SHP77 treated with DMSO at 0.1 percent for 48 hours (cell line): ENCODE measurements around the gene SLC12A4.
"Not testable (repeated sequence)": the region's sequence is repeated elsewhere in the genome, so short reads cannot be mapped to it uniquely, and the experiment has no call there.

Source experiments
- DNase-seq: peaks from one replicate; lab custom pipeline; 2025; lab: John Stamatoyannopoulos, UW

The SLC12A4 gene

DNA sequence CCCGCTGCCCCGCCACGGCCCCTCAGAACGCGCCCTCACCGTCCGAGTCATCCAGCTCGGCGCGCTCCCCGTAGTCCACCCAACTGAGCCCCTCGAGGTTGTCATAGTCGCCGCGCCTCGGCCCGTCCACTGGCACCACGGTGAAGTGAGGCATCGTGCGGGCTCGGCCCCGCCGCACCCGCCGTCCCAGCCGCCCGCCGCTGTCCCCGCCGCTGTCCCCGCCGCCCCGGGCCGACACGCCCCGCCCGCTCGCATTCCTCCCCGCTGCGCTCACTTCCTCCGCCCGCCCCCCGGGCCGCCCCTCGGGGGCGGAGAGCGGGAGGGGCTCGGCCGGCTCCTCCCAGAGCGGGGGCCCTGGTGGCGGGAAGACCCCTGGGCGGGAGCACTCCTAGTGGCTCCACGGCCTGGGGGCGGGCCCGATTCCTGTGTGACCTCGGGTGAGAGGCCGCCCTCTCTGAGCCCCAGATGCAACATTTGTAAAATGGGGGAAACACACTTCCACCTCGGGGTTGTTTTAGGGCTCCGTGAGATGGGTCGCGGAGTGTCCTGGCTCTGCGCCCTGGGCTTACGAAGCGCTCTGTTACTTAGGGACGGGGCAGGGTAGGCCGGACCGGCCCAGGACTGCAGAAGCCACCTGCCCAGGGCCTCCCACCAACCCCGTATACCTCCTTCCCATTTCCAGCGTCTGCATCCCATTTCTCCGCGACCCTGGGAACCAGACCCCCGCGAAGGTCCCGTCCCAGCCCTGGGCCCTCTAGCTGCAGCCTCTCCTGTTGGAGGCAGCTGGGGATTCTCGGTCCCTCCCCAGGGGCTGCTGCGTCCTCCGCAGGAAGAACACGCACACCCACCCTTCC is at the start of gene SLC12A4:
Gene SLC12A4 (minus strand): TSS at position 238 of the 854 bp plus-strand sequence. CDS start 84 bp downstream, at position 154.
- no peak for DNase-seq

DNA sequence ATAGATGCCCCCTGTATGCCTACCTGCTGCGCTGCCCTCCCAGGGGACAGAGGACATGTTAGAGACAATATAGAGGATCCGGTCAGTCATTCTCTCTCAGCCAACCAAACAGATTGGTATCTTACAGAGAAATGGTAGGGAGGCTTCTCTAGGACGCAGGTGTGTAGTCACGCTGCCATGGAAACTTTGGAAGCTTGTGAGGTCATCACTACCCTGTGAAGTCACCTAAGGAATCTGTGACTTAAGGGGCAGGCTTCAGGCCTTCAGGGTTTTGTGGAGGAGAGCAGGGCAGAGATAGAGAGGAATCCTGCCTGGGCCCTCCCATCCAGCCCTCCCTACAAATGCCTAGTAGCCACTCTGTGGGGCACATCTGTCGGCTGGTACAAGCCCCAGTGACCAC is 47.2 kb upstream of the SLC12A4 start, which contains the start of gene DPEP2NB:
Gene DPEP2NB (minus strand): TSS at position 231 of the 400 bp plus-strand sequence. CDS start 141 bp downstream, at position 90.
- no peak for DNase-seq

DNA sequence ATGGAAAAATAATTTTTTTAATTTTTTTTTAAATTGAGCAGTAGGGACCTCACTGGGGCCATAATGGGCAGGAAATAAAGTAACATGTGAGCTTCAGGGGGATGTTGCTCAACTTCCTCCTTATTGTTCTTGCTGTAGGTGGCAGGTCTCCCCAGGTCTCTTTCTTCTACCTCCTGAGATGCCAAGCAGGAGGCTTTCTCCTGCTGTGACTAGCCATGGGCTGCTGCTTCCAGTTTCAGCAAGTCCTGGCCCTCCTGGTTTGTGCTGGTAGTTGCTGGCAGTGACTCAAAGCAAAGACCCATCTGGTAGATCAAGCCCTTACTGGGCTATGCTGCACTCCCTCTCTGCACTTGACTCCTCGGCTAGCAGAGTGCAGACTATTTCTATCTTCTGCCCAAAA is 45.0 kb upstream of the SLC12A4 start:
- DNase-seq = no peak

DNA sequence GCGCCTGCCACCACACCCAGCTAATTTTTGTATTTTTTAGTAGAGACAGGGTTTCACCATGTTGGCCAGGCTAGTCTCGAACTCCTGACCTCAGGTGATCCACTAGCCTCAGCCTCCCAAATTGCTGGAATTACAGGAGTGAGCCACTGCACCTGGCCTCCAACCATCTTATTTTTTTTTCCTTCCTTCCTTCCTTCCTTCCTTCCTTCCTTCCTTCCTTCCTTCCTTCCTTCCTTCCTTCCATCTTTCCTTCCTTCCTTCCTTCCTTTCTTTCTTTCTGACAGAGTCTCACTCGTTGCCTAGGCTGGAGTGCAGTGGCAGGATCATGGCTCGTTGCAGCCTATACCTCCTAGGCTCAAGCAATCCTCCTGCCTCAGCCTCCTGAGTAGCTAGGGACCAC is 41.4 kb upstream of the SLC12A4 start:
- DNase-seq = not testable (repeated sequence)

DNA sequence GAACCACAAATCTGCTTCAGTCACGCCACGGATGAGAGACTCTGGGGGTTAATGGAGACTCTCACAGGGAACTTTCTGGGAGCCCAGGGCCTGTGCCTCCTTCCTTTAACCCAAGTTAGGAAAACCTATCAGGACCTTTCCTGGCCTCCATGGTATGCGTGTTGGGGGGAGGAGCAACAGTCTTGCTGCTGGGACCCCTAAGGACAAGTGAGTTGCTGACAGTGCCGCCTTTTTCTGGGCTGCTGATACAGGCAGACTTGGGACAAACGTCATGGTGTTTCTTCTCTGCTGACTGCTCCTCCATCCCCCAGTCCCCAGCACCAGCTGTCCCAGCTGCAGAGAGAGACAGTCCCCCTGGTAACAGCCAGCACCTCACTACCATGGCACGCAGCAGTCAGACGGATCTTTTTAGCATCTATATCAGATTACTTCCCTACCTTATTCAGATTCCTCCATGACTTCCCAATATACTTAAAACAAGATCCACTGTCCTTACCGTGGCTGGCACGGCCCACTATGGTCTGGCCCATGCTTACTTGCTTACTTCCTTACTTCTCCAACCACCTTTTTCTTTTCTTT is 40.8 kb upstream of the SLC12A4 start:
- DNase-seq = no peak

DNA sequence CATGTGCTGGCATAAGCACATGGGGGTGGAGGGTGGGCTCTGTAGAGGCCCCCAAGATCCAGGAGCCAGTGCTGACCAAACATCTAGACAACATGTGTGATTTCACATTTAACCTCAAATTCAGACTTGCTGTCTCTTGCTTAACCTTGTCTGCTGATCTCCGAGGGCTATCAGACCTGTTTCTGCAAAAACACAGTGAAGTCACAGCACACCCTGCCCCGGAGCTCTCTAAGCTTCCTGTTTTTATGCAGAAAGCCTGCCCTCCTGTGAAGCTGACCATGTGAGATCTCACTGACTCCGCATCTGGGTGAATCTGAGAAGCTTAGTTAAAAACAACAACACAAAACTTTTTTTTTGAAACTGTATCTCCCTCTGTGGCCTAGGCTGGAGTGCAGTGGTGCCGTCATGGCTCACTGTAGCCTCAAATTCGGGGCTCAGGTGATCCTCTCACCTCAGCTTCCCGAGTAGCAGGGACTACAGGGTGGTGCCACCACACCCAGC is 37.4 kb upstream of the SLC12A4 start:
- no peak for DNase-seq

DNA sequence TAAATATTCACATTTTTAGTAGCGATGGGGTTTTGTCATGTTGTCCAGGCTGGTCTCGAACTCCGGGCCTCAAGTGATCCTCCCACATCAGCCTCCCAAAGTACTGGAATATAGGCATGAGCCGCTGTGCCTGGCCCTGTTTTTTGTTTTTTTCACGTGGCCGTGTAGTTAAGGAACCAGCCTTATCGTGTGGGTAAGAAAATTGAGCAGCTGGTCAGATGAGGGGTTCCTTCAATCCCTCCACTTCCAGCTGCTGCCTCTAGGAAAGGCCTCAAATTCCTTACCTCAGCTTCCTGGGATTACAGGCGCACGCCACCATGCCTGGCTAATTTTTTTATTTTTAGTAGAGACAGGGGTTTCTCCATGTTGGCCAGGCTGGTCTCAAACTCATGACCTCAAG is 36.8 kb upstream of the SLC12A4 start:
- no peak for DNase-seq

DNA sequence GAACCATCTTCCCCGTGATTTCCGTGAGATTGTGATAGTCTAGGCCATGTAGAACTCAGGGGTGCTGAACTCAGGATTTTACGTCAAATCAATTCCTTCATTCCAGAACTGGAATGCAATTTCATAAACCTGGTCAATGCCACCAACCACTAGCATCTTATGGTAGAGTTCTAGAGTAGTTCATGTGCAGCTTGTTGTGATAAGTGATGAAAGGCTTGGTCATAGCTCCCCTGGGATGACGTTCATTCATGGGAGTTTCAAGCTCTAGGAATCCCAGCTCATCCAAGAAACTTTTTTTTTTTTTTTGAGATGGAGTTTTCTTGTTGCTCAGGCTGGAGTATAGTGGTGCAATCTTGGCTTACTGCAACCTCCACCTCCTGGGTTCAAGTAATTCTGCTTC is 34.6 kb upstream of the SLC12A4 start:
- no peak for DNase-seq

DNA sequence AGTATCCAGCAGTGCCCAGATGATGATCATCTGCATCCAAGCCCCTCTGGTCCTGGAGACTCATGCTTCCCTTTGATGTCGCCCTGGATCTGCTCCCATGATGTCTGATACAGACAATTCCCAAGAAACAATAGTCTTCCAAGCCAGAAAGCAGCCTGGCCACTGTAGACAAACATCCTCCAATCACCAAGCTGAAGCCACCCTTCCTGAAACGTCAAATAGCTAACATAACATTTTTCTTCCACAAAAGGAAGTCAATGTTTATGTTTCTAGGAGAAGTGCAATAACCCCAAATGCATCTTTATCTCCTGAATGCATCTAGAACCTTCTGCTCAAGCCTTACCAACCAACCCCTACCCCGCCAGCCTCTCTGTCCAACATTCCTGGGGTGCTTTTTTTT is 32.0 kb upstream of the SLC12A4 start:
- DNase-seq = no peak

DNA sequence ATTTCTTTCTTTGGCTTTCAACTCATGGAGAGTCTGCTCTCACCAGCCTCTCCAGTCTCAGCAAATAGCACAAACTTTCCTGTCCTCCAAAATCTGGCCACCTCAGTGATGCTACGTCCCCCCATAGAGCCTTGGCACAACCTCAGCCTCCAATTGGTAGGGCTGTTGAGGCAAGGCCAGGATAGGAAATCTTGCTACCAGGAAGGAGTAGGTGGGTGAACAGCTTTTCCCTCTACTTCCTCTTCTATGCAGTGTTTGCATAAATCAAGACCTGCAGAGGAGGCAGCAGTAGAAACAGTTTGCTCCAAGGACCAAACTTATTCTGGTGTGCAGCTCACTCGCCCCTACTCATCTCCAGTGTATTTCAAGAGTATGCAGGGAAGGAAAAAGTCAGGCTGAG is 31.5 kb upstream of the SLC12A4 start:
- no peak for DNase-seq

DNA sequence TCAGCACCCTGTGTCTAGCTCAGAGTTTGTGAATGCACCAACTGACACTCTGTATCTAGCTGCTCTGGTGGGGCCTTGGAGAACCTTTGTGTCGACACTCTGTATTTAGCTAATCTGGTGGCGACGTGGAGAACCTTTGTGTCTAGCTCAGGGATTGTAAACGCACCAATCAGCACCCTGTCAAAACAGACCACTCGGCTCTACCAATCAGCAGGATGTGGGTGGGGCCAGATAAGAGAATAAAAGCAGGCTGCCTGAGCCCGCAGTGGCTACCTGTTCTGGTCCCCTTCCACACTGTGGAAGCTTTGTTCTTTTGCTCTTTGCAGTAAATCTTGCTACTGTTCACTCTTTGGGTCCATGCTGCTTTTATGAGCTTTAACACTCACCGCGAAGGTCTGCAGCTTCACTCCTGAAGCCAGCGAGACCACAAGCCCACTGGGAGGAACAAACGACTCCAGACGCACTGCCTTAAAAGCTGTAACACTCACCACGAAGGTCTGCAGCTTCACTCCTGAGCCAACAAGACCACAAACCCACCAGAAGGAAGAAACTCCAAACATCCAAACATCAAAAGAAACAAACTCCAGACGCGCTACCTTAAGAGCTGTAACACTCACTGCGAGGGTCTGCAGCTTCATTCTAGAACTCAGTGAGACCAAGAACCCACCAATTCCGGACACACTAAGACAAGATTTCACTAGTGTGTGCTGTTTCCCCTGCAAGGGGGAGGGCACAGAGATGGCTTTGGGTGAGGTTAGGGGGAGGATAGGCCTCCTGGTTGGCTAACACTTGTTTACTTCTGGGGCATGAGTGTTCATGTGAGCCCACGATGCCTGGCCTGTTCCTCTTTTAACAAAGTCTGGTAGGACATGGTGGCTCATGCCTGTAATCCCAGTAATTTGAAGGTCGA is 30.6 kb upstream of the SLC12A4 start, which contains the start of gene DPEP2:
Gene DPEP2 (minus strand): TSS at position 706 of the 910 bp plus-strand sequence. CDS start 6,272 bp downstream, outside the sequence.
- not testable (repeated sequence) for DNase-seq

DNA sequence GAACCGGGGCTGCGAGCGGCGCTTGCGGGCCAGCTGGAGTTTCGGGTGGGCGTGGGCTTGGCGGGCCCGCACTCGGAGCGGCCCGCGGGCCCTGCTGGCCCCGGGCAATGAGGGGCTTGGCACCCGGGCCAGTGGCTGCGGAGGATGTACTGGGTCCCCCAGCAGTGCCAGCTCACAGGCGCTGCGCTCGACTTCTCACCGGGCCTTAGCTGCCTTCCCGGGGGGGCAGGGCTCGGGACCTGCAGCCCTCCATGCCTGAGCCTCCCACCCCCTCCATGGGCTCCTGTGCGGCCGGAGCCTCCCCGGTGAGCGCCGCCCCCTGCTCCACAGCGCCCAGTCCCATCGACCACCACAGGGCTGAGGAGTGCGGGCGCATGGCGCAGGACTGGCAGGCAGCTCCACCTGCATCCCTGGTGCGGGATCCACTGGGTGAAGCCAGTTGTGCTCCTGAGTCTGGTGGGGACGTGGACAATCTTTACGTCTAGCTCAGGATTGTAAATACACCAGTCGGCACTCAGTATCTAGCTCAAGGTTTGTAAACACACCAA is 29.9 kb upstream of the SLC12A4 start:
- not testable (repeated sequence) for DNase-seq

DNA sequence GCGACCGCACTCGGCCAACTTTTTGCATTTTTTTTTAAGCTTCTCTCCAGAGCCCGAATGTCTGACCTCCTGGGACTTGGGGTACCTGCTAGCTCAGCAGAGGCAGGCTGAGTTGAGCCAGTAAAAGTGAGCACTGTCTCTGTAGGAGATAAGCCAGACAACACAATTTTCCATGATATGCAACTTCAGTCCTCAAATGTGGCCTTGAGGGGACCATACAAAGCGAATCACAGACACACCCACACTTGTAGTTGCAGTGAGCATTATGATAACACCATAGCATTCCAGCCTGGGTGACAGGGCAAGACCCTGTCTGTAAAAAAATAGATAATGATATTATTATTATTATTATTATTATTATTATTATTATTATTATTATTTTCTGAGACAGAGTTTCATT is 28.2 kb upstream of the SLC12A4 start:
- DNase-seq = no peak

DNA sequence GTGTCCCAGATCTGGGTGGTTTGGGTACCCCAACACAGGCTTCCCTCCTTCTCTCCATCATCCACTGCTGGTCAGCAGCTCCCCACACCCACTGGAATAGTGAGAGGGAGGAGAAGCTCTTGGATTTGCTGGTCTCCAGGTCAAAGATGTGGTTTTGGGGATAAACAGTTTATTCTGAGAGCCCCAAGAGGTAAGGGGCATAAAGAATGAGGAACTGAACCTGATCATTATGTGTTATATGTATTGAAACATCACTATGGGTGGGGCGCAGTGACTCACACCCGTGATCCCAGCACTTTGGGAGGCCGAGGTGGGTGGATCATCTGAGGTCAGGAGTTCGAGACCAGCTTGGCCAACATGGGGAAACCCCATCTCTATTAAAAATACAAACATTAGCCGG is 27.0 kb upstream of the SLC12A4 start:
- DNase-seq = no peak

DNA sequence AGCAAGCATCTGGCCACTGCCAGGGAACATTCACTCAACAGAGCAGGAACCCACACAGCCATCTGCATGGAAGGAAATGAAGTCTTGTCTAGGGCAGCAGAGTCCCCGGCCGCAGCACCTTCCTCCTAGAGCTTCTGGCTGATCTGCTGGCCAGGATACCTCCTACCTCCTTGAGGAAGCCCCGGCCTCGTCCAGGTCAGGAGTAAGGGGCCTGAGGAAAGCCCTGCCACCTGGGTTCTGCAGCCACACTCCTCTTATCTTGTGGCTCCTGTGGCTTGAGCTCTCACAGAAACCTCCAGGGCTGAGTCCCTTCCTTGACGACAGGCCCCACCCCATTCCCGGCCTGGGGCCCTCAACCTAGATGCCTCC is 25.6 kb upstream of the SLC12A4 start:
- DNase-seq = not testable (repeated sequence)

DNA sequence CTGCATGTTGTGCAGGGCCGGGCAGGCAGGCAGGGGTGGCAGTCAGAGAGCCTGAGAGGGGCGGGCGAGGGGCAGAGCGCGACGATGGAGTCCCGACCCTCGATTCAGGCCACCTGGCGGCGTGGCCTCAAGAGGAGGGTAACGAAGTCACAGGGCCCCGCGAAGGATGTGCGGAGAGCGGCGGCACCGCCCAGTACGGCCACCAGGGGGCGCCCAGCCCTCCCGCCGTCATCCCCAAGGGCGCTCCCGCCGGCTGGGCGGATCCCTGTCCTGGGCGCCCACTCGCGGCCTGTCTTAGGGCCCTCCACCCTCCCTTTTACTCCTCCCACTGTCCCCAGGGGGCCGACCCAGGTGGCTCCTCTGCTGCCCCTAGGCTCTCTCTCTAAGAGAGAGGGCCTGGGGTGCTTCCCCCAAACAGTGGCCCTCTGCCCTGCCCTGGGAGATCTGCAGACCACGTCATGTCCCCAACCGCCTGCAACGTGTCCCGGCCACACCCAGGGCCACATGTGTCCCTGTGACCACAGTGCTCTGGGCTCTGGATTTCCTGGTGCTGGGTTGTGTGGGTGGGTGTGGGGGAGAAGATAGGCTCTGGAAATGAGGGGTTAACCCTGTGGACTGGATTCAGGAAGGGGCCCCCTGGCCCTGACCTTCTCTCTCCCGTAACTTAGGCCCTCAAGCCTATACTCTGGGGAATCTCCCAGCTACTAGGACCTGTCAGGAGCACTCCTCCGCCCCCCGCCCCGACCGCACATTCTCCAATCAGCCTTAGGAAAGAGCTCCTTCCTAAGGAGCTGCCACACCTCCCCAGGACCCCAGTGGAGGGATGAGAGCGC is 25.0 kb upstream of the SLC12A4 start:
- peak; percentile 41 for DNase-seq

DNA sequence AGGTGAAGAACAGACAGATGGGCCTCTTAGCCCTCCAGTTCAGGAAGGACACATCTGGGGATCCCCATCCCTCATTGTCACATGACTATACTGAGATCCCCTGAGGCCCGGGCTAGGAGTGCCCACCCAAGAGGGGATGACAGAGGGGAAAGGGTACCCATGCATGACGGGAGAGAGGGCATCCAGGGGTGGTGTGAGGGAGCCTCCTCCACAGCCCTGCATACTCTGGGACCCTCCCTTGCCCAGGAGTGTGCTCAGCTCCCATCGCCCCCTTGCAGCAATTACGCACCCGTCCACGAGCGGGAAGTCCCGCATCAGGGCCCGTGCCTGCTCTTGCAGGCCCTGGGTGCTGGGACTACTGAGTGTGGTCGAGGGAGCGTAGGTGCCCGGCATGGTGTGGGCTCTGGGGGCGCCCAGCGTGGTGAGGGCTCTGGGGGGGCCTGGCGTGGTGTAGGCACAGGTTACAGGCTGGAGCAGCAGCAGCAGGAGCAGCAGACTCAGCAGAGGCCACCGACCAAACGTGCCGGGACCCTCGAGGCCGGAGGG is 24.3 kb upstream of the SLC12A4 start:
- DNase-seq = no peak

DNA sequence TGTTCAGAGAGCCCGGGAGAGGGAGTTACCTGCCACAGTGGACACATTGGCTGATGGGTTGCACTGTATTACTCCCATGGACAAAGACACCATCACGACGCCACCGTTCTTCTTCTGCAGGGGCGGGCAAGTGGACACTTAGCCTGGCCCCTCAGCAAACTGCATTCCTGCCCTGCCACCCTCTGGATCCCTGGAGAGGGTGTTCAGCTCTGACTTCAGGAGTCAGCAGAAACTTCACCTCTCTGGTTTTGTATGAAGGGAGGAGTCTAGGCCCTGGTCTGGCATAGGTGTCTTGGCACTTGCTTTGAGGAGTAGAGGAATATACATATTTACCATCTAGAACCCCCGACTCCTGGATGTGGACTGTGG is 21.6 kb upstream of the SLC12A4 start:
- DNase-seq = no peak

DNA sequence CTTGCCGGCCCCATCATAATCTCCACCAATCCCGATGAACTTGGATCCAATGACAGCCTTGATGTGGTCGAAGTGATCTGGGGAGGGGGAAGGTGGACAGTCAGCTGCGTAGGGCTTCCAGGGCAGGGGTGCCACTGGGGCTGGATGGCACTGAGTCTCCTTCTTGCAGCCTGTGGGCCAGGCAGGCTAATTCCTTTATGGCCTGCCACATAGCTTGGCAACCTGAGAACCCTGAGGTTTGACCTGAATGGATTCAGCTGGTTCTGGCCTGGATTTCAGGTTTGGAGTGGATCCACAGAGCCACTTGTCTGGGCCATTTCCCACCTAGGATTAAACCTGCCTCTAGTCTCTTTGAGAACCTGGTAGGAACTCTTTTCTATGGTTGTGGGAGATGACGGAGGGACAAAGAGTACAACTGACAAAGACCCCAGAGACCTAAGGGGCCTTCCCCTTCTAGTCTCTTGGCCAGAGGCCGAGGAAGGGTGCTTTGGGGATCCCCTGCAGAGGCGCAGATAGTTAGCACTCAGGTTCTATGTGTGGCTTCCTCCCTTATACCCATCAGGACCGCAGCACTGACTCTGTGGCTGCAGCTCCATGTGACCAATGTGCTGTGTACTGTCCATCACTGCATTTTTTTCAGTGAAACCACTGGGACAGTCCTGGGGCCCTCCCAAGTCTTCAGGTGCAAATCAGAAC is 21.0 kb upstream of the SLC12A4 start:
- no peak for DNase-seq

DNA sequence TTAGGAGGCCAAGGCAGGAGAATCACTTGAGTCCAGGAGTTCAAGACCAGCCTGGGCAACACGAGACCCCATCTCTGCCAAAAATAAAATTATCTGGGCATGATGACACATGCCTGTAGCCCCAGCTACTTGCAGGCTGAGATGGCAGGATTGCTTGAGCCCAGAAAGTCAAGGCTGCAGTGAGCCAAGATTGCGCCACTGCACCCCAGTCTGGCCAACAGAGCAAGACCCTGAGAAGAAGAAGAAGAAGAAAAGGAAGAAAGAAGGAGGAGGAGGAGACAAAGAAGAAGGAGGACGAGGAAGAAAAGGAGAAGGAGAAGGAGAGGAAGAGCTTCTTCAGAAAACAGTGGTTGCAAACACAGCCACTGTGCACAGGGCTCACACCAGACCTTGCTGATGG is 20.2 kb upstream of the SLC12A4 start:
- DNase-seq = no peak
